ENCODE data around the gene MYOM3. TPM values are rescaled to one million over a fixed set of nuclear protein-coding genes. Genes with fewer than 3 reads are reported as not detected.

The MYOM3 gene
- total RNA-seq, 1 experiment from 2014 or later, result 0.05 TPM

DNA sequence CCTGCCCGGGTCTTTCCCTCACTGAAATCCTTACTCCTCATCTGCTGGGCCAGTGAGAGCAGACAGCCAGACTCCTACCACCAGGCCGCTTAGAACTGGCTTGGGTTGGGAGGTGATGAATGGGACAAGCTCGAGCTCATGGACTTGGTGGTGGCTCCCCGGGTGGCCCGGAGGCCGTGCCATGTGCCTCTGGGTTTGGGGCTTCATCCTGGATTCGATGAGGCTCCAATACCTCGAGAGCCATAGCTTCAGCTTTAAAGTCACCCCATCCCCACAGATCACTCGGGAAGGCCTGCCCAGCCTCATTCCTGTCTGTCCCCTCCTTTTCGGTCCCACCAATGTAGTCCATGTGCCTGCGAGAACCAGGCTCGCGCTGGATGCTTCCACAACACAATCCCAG, 51.5 kb downstream of the MYOM3 start:
- CTCF ChIA-PET, result no interaction called here

GRCh38 chr1:24058671-24059455, 53.1 kb downstream of the MYOM3 start:
- intact Hi-C loops (cut with micrococcal nuclease; ENCODE audit: unreplicated experiment), result no loop called here
- Histone ChIP-seq H3K4me3 (ENCODE audit: low read depth in 2 of 2, low read length in 2 of 2) (no peak overlapping the region), H3K27ac (ENCODE audit: low read length) (no peak overlapping the region), H3K36me3 (ENCODE audit: control insufficient read depth, insufficient read depth, low read length) (no peaks in the 10 kb centered on the region), H3K4me1 (ENCODE audit: control insufficient read depth, insufficient read depth, low read length) (no peaks in the 10 kb centered on the region), H3K9me3 (ENCODE audit: control insufficient read depth, insufficient read depth, low read depth, low read length) (no peaks in the 10 kb centered on the region), H3K27me3 (ENCODE audit: control insufficient read depth, insufficient read depth, low read length) (no peaks in the 10 kb centered on the region)
- ChIA-PET POLR2A (no interaction called here), CTCF (no interaction called here)
- TF ChIP-seq, protein P1, sequence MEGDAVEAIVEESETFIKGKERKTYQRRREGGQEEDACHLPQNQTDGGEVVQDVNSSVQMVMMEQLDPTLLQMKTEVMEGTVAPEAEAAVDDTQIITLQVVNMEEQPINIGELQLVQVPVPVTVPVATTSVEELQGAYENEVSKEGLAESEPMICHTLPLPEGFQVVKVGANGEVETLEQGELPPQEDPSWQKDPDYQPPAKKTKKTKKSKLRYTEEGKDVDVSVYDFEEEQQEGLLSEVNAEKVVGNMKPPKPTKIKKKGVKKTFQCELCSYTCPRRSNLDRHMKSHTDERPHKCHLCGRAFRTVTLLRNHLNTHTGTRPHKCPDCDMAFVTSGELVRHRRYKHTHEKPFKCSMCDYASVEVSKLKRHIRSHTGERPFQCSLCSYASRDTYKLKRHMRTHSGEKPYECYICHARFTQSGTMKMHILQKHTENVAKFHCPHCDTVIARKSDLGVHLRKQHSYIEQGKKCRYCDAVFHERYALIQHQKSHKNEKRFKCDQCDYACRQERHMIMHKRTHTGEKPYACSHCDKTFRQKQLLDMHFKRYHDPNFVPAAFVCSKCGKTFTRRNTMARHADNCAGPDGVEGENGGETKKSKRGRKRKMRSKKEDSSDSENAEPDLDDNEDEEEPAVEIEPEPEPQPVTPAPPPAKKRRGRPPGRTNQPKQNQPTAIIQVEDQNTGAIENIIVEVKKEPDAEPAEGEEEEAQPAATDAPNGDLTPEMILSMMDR (IDR thresholded peaks at IDR 0.05), result no peak
- TF ChIP-seq SIN3A (IDR thresholded peaks at IDR 0.05; ENCODE audit: borderline replicate concordance, insufficient read depth, low read depth, low read length), result no peak
- TF ChIP-seq POLR2AphosphoS5 (IDR thresholded peaks at IDR 0.05; ENCODE audit: low read depth, low read length), result no peak
- TF ChIP-seq, protein P2, sequence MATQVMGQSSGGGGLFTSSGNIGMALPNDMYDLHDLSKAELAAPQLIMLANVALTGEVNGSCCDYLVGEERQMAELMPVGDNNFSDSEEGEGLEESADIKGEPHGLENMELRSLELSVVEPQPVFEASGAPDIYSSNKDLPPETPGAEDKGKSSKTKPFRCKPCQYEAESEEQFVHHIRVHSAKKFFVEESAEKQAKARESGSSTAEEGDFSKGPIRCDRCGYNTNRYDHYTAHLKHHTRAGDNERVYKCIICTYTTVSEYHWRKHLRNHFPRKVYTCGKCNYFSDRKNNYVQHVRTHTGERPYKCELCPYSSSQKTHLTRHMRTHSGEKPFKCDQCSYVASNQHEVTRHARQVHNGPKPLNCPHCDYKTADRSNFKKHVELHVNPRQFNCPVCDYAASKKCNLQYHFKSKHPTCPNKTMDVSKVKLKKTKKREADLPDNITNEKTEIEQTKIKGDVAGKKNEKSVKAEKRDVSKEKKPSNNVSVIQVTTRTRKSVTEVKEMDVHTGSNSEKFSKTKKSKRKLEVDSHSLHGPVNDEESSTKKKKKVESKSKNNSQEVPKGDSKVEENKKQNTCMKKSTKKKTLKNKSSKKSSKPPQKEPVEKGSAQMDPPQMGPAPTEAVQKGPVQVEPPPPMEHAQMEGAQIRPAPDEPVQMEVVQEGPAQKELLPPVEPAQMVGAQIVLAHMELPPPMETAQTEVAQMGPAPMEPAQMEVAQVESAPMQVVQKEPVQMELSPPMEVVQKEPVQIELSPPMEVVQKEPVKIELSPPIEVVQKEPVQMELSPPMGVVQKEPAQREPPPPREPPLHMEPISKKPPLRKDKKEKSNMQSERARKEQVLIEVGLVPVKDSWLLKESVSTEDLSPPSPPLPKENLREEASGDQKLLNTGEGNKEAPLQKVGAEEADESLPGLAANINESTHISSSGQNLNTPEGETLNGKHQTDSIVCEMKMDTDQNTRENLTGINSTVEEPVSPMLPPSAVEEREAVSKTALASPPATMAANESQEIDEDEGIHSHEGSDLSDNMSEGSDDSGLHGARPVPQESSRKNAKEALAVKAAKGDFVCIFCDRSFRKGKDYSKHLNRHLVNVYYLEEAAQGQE (IDR thresholded peaks at IDR 0.05; ENCODE audit: insufficient read depth in 1 of 2, low read depth in 2 of 2, low read length in 1 of 2), result no peak
- ATAC-seq (no peak), DNase-seq (ENCODE audit: low read depth, low spot score) (no peak)
- BruUV-seq (replicated peaks), result no TSS peak
- in situ Hi-C loops (cut with HindIII; ENCODE audit: low pct_unique_long_range_greater_than_20kb, low sequenced_read_pairs), result no loop called here

More for the DNA sequence above, 51.5 kb downstream of the MYOM3 start:
- no peak overlapping the region for H3K4me3 ChIP-seq (ENCODE audit: low read depth in 2 of 2, low read length in 2 of 2)
- DNase-seq (ENCODE audit: low read depth, low spot score) (no peak), ATAC-seq (no peak)
- H3K4me1 ChIP-seq (ENCODE audit: control insufficient read depth, insufficient read depth, low read length), result no peaks in the 10 kb centered on the region
- TF ChIP-seq SIN3A (IDR thresholded peaks at IDR 0.05; ENCODE audit: borderline replicate concordance, insufficient read depth, low read depth, low read length) (no peak), TCF7L2 (IDR thresholded peaks at IDR 0.05; ENCODE audit: low read depth, low read length) (no peak), POLR2AphosphoS5 (IDR thresholded peaks at IDR 0.05; ENCODE audit: low read depth, low read length) (no peak)
- TF ChIP-seq, protein P1 (IDR thresholded peaks at IDR 0.05), result no peak
- TF ChIP-seq, protein P2 (IDR thresholded peaks at IDR 0.05; ENCODE audit: insufficient read depth in 1 of 2, low read depth in 2 of 2, low read length in 1 of 2), result no peak
- BruUV-seq (replicated peaks), result no TSS peak
- POLR2A ChIA-PET, result no interaction called here
- intact Hi-C loops (cut with micrococcal nuclease; ENCODE audit: unreplicated experiment) (no loop called here), in situ Hi-C loops (cut with HindIII; ENCODE audit: low pct_unique_long_range_greater_than_20kb, low sequenced_read_pairs) (no loop called here)
- H3K36me3 ChIP-seq (ENCODE audit: control insufficient read depth, insufficient read depth, low read length), result no peaks in the 10 kb centered on the region
- H3K27ac ChIP-seq (ENCODE audit: low read length), result no peak overlapping the region
- H3K9me3 ChIP-seq (ENCODE audit: control insufficient read depth, insufficient read depth, low read depth, low read length), result no peaks in the 10 kb centered on the region
- H3K27me3 ChIP-seq (ENCODE audit: control insufficient read depth, insufficient read depth, low read length), result no peaks in the 10 kb centered on the region
